ENCODE measurements around the gene SORT1.

The SORT1 gene

DNA sequence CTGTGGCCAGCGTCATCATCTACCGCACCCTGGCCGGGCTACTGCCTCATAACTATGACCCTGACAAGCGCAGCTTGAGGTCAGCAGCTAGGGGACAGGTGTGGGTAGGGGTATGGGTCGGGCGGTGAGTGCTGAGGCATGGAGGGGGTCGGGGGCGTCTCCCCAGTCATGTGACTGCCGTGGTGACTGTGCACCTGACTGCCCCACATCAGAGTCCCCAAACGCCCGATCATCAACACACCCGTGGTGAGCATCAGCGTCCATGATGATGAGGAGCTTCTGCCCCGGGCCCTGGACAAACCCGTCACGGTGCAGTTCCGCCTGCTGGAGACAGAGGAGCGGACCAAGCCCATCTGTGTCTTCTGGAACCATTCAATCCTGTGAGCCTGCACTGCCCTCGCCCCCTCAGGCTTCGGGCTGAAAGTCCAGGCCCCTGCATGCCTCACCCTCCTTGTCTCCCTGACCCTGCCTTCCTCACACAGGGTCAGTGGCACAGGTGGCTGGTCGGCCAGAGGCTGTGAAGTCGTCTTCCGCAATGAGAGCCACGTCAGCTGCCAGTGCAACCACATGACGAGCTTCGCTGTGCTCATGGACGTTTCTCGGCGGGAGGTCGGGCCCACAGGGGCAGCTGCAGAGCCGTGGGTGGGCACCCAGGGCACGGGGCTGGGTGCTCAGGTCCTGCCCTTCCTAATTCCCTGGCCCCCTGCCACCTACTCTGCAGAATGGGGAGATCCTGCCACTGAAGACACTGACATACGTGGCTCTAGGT is 128.3 kb downstream of the SORT1 start:
- in situ Hi-C loops (cut with MboI; ENCODE audit: low pct_unique_long_range_greater_than_20kb, low sequenced_read_pairs, unreplicated experiment) = loop anchor here (10.0 kb wide), 1 partner anchor 265 kb away; the partner anchor contains the start of gene GPR61
- no peak for TF ChIP-seq CTCF (IDR thresholded peaks at IDR 0.05; ENCODE audit: extremely low read depth, insufficient read depth, missing control alignments)
- no peak for DNase-seq (ENCODE audit: low spot score)

DNA sequence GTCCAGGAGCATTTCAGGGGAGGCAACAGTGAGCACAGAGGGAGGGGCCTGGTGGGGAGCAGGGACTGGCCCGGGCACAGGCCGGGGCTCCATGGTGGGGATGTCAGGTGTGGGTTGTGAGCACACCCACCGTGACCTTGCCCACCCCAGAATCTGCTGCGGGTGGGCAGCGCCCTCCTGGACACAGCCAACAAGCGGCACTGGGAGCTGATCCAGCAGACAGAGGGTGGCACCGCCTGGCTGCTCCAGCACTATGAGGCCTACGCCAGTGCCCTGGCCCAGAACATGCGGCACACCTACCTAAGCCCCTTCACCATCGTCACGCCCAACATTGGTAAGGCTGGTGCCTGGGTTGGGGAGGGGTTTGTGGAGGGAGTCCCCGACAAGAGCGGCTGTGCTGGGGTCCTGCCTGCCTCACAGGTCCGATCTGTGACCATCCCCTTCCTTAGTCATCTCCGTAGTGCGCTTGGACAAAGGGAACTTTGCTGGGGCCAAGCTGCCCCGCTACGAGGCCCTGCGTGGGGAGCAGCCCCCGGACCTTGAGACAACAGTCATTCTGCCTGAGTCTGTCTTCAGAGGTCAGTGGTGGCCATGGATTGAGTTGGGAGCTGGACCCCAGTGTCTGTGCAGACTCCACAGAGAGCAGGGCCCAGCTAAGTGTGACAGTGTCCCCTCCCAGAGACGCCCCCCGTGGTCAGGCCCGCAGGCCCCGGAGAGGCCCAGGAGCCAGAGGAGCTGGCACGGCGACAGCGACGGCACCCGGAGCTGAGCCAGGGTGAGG is 129.1 kb downstream of the SORT1 start:
- DNase-seq (ENCODE audit: low spot score) = no peak
- in situ Hi-C loops (cut with MboI; ENCODE audit: low pct_unique_long_range_greater_than_20kb, low sequenced_read_pairs, unreplicated experiment) = loop anchor here (10.0 kb wide), 1 partner anchor 266 kb away; the partner anchor contains the start of gene GPR61
- no peak for TF ChIP-seq CTCF (IDR thresholded peaks at IDR 0.05; ENCODE audit: extremely low read depth, insufficient read depth, missing control alignments)

DNA sequence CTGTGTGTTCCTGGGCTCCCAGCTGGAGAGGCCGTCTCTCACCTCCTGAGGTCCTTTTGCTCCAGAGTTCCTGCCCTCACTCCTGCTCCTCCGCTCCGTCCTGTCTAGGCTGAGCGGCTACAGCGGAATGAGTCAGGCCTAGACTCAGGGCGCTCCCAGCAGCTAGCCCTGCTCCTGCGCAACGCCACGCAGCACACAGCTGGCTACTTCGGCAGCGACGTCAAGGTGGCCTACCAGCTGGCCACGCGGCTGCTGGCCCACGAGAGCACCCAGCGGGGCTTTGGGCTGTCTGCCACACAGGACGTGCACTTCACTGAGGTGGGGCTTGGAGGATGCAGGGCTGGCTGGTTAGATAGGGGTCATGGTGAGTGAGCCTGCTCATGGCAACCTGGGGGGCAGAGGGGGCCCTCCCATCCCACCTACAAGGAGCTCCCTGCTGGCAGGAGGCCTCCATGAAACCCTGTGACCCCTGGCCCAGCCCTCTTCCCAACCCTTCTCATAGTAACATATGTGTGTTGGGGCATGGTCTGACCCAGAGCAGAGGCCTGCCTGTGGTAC is 129.9 kb downstream of the SORT1 start:
- in situ Hi-C loops (cut with MboI; ENCODE audit: low pct_unique_long_range_greater_than_20kb, low sequenced_read_pairs, unreplicated experiment) = loop anchor here (10.0 kb wide), 1 partner anchor 267 kb away; the partner anchor contains the start of gene GPR61
- no peak for DNase-seq (ENCODE audit: low spot score)
- no peak for TF ChIP-seq CTCF (IDR thresholded peaks at IDR 0.05; ENCODE audit: extremely low read depth, insufficient read depth, missing control alignments)

DNA sequence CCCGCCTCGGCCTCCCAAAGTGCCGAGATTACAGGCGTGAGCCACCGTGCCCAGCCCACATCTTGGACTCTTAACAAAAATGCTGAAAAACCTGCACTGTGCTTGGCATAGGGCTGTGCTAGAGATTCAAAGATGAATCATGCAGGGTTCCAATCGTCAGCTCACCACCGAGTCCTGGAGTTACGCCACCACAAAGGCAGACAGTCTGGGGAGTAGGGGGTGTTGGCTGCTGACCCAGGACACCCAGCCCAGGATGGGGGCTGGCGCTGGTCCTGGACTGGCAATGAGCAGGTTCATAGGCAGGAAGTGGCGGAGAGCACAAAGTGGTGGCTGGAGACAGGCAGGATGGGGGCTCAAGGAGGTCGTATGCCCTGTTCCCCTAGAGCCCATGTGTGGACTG is 130.8 kb downstream of the SORT1 start:
- DNase-seq (ENCODE audit: low spot score) = no peak
- in situ Hi-C loops (cut with MboI; ENCODE audit: low pct_unique_long_range_greater_than_20kb, low sequenced_read_pairs, unreplicated experiment) = loop anchor here (10.0 kb wide), 1 partner anchor 268 kb away; the partner anchor contains the start of gene GPR61
- no peak for TF ChIP-seq CTCF (IDR thresholded peaks at IDR 0.05; ENCODE audit: extremely low read depth, insufficient read depth, missing control alignments)

DNA sequence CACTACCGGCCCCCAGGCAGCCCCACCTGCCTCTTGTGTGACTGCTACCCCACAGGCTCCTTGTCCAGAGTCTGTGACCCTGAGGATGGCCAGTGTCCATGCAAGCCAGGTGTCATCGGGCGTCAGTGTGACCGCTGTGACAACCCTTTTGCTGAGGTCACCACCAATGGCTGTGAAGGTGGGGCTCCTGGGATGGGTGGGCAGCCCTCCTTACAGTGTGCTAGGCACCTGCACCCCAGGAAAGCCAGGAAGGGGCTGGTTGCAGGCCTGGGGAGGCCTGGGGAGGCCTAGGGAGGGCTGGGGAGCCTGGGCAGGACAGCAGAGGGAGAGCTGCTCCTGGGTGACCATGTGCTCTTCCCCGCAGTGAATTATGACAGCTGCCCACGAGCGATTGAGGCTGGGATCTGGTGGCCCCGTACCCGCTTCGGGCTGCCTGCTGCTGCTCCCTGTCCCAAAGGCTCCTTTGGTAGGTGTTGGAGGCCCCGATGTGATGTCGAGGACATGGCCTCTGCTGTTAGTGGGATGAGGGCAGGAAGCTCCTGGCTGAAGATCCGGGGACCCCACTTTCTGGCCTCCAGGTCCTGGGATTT is 131.9 kb downstream of the SORT1 start:
- TF ChIP-seq CTCF (IDR thresholded peaks at IDR 0.05; ENCODE audit: extremely low read depth, insufficient read depth, missing control alignments) = no peak
- in situ Hi-C loops (cut with MboI; ENCODE audit: low pct_unique_long_range_greater_than_20kb, low sequenced_read_pairs, unreplicated experiment) = loop anchor here (10.0 kb wide), 1 partner anchor 269 kb away; the partner anchor contains the start of gene GPR61
- no peak for DNase-seq (ENCODE audit: low spot score)

- in situ Hi-C loops (cut with MboI; ENCODE audit: low pct_unique_long_range_greater_than_20kb, low sequenced_read_pairs, unreplicated experiment) = loop anchor here (10.0 kb wide), 1 partner anchor 270 kb away; the partner anchor contains the start of gene GPR61
- no peak for TF ChIP-seq CTCF (IDR thresholded peaks at IDR 0.05; ENCODE audit: extremely low read depth, insufficient read depth, missing control alignments)
- DNase-seq (ENCODE audit: low spot score) = no peak
These were observed 132.7 kb downstream of the SORT1 start for GRCh38 chr1:109265016-109265415.
